ENCODE data around the gene SMCO4.

DNA sequence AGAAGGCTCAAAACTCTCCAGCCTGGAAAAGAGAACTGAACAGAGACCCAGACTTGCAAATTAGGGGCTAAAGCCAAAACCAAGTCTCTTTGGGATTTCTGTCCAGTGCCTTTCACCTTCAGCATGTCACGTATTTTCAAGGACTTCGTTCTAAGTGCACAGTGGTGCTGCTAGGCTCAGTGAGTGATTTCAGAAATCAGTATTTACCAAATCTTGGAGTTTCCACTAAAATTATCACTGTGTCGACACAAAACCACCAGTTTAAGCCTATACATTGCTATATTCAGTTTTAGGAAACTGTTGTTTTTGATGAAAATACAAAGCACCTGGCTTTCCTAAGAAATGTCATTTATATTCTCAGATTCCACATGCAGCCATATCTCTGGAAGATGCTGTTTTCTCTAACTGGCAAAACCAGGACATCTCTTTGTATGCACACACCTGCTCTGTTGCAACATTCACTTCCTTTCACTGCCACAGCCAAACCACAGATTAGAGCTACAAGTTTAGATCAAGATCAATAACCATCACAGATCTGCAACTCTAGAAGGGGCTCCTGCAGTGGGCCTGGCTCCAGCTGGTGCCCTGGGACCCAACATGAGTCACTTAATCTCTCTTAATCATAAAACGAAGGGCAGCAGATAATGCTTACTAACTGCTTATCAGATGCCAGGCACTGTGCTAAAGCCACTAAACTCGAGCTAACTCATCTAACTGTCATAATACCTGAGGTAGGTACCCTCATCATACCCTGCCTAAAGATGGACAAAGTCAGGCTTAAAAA lies 22.3 kb downstream of the SMCO4 start:
- TF ChIP-seq, protein P1, sequence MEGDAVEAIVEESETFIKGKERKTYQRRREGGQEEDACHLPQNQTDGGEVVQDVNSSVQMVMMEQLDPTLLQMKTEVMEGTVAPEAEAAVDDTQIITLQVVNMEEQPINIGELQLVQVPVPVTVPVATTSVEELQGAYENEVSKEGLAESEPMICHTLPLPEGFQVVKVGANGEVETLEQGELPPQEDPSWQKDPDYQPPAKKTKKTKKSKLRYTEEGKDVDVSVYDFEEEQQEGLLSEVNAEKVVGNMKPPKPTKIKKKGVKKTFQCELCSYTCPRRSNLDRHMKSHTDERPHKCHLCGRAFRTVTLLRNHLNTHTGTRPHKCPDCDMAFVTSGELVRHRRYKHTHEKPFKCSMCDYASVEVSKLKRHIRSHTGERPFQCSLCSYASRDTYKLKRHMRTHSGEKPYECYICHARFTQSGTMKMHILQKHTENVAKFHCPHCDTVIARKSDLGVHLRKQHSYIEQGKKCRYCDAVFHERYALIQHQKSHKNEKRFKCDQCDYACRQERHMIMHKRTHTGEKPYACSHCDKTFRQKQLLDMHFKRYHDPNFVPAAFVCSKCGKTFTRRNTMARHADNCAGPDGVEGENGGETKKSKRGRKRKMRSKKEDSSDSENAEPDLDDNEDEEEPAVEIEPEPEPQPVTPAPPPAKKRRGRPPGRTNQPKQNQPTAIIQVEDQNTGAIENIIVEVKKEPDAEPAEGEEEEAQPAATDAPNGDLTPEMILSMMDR (conservative IDR thresholded peaks at IDR 0.05 in 1 of 2, IDR thresholded peaks at IDR 0.05 in 1 of 2; ENCODE audit: low read depth in 1 of 2, low read length in 2 of 2) = no peak
- TF ChIP-seq EZH2 (IDR thresholded peaks at IDR 0.05; ENCODE audit: low read length, missing control alignments) = no peak
